Endodermal cell (in vitro differentiated cells): ENCODE measurements around the gene FOXM1. TPM values are rescaled to one million over a fixed set of nuclear protein-coding genes. Genes with fewer than 3 reads are reported as not detected.

Source experiments
- DNase-seq: peaks from one replicate; pipeline ENCODE4 v3.0.0-alpha.2; 2017
- H3K27ac ChIP-seq: 2 replicates; pipeline ENCODE4 v1.5.1; 2013; ENCODE audit warnings: mild to moderate bottlenecking, low read depth, low read length, moderate library complexity
- H3K27me3 ChIP-seq: 2 replicates; pipeline ENCODE4 v1.6.1; 2013; ENCODE audit warnings: mild to moderate bottlenecking, low read length, moderate library complexity; ENCODE audit not compliant: insufficient read depth, control insufficient read depth, poor library complexity, severe bottlenecking
- H3K36me3 ChIP-seq: 2 replicates; pipeline ENCODE4 v1.7.0; 2013; ENCODE audit warnings: mild to moderate bottlenecking, low read length, moderate library complexity; ENCODE audit not compliant: control insufficient read depth, insufficient read depth
- H3K4me1 ChIP-seq: one replicate; pipeline ENCODE4 v1.7.0; 2013; ENCODE audit warnings: low read length; ENCODE audit not compliant: control insufficient read depth, insufficient read depth
- H3K4me3 ChIP-seq: 2 replicates; pipeline ENCODE4 v1.5.1; 2013; ENCODE audit warnings: mild to moderate bottlenecking, low read length, moderate library complexity
- H3K9ac ChIP-seq: 2 replicates; pipeline ENCODE4 v1.6.1; 2013; ENCODE audit warnings: mild to moderate bottlenecking, low read length, moderate library complexity; ENCODE audit not compliant: poor library complexity, severe bottlenecking; ENCODE audit errors: extremely low read depth
- H3K9me3 ChIP-seq: 2 replicates; pipeline ENCODE4 v1.6.1; 2013; ENCODE audit warnings: mild to moderate bottlenecking, low read length, moderate library complexity; ENCODE audit not compliant: control insufficient read depth
- H3K27ac Mint-ChIP-seq: 2 replicates; pipeline ENCODE4 v1.8.0; 2020; ENCODE audit warnings: mixed read lengths
- H3K27me3 Mint-ChIP-seq: 2 replicates; pipeline ENCODE4 v1.8.0; 2021; ENCODE audit warnings: mild to moderate bottlenecking, mixed read lengths; ENCODE audit not compliant: insufficient read depth
- H3K36me3 Mint-ChIP-seq: 2 replicates; pipeline ENCODE4 v1.8.0; 2020; ENCODE audit warnings: low read depth, mixed read lengths
- H3K4me1 Mint-ChIP-seq: 2 replicates; pipeline ENCODE4 v1.8.0; 2020; ENCODE audit warnings: mixed read lengths
- H3K4me3 Mint-ChIP-seq: 2 replicates; pipeline ENCODE4 v1.8.0; 2020; ENCODE audit warnings: mild to moderate bottlenecking, moderate library complexity, mixed read lengths
- H3K9me3 Mint-ChIP-seq: 2 replicates; pipeline ENCODE4 v1.8.0; 2020; ENCODE audit warnings: mild to moderate bottlenecking, mixed read lengths
- WGBS, 2 experiments: methylation state at CpG; one replicate each; pipeline versions ENCODE4 v1.1.5 to v1.1.7; 2013; ENCODE audit warnings: missing lambda C conversion rate in 2 of 2, mixed read lengths in 1 of 2; ENCODE audit not compliant: insufficient coverage in 1 of 2, insufficient read length in 1 of 2; 5-methylcytosine and 5-hydroxymethylcytosine counted together
- total RNA-seq, 2 donors: library from RNA; stranded (reverse); fragmentation: NEBNext Ultra II Directional in 1 of 2; extraction: Animal tissue kit (Norgen Biotek cat#: 25700) in 1 of 2; gene quantifications; 2 replicates in 1 of 2; 3 replicates in 1 of 2; pipeline ENCODE4 v1.2.1, GENCODE V29; 2021
- TF ChIP-seq, protein P1 (sequence below): fragments of 200-600 bp; sonication (generic); conservative IDR thresholded peaks from 2 replicates; pipeline ENCODE4 v1.5.0; 2021; ENCODE audit warnings: antibody characterized with exemption, mild to moderate bottlenecking

Gene FOXM1
- total RNA-seq, 2 donors from 2014 or later, result 93.9 to 147 TPM

- Histone ChIP-seq H3K4me3 (peak overlapping the region; percentile 16), H3K9ac (no peak overlapping the region), H3K27me3 (no peaks in the 10 kb centered on the region), H3K9me3 (no peaks in the 10 kb centered on the region), H3K27ac (no peak overlapping the region), H3K36me3 (peaks cover 62% of the 10 kb centered on the region), H3K4me1 (peaks cover 9% of the 10 kb centered on the region)
- DNase-seq, result no peak
- TF ChIP-seq, protein P1, sequence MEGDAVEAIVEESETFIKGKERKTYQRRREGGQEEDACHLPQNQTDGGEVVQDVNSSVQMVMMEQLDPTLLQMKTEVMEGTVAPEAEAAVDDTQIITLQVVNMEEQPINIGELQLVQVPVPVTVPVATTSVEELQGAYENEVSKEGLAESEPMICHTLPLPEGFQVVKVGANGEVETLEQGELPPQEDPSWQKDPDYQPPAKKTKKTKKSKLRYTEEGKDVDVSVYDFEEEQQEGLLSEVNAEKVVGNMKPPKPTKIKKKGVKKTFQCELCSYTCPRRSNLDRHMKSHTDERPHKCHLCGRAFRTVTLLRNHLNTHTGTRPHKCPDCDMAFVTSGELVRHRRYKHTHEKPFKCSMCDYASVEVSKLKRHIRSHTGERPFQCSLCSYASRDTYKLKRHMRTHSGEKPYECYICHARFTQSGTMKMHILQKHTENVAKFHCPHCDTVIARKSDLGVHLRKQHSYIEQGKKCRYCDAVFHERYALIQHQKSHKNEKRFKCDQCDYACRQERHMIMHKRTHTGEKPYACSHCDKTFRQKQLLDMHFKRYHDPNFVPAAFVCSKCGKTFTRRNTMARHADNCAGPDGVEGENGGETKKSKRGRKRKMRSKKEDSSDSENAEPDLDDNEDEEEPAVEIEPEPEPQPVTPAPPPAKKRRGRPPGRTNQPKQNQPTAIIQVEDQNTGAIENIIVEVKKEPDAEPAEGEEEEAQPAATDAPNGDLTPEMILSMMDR, result no peak
- peaks cover 71% of the 10 kb centered on the region for H3K36me3 Mint-ChIP-seq
- H3K9me3 Mint-ChIP-seq, result no peaks in the 10 kb centered on the region
- H3K4me1 Mint-ChIP-seq, result peaks cover 33% of the 10 kb centered on the region
- no peak overlapping the region for H3K4me3 Mint-ChIP-seq
- no peaks in the 10 kb centered on the region for H3K27me3 Mint-ChIP-seq
- H3K27ac Mint-ChIP-seq, result peak overlapping the region; percentile 69
- WGBS, 2 experiments, result 82 to 100% methylated on average over 1 to 3 of the region's 3 CpGs
These were observed 50.9 kb downstream of the FOXM1 start for GRCh38 chr12:2826036-2826435.

DNA sequence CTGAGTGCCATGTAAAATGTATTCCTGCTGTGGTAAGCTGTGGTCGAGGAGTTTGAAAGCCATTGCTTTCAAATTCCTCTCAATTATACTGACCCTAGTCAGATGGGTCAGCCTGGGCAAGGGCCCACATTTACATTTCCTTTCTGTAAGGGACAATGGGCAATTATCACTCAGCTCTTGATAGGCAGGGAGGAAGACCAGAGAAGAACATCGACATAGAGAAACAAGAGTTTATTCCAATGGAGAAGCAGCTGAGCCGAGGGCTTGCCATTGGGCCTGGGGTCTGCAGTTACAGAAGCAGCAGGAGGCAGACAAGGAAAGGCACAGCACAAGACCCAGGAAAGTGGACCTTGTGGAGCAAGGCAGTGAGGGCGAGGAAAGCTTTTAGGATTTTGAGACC lies 51.8 kb downstream of the FOXM1 start:
- Histone ChIP-seq H3K27me3 (no peaks in the 10 kb centered on the region), H3K9ac (no peak overlapping the region), H3K36me3 (peaks cover 66% of the 10 kb centered on the region), H3K9me3 (no peaks in the 10 kb centered on the region), H3K4me3 (peak overlapping the region; percentile 29), H3K4me1 (peaks cover 9% of the 10 kb centered on the region), H3K27ac (peak overlapping the region; percentile 54)
- peak; percentile 79 for DNase-seq
- WGBS, 2 experiments, result 38 to 47% methylated on average over 4 of the region's 4 CpGs
- Mint-ChIP-seq H3K36me3 (peaks cover 70% of the 10 kb centered on the region), H3K27me3 (no peaks in the 10 kb centered on the region), H3K4me3 (peak overlapping the region; percentile 0), H3K9me3 (no peaks in the 10 kb centered on the region), H3K4me1 (peaks cover 39% of the 10 kb centered on the region), H3K27ac (peak overlapping the region; percentile 69)
- TF ChIP-seq, protein P1, result no peak

- Histone ChIP-seq H3K36me3 (peaks cover 66% of the 10 kb centered on the region), H3K4me3 (peak overlapping the region; percentile 29), H3K27me3 (no peaks in the 10 kb centered on the region), H3K9ac (no peak overlapping the region), H3K4me1 (peaks cover 9% of the 10 kb centered on the region), H3K27ac (peak overlapping the region; percentile 42), H3K9me3 (no peaks in the 10 kb centered on the region)
- H3K27ac Mint-ChIP-seq, result peak overlapping the region; percentile 69
- TF ChIP-seq, protein P1, result no peak
- 83 to 87% methylated on average over 6 of the region's 6 CpGs for WGBS, 2 experiments
- H3K4me1 Mint-ChIP-seq, result peaks cover 45% of the 10 kb centered on the region
- no peak overlapping the region for H3K4me3 Mint-ChIP-seq
- no peaks in the 10 kb centered on the region for H3K27me3 Mint-ChIP-seq
- no peaks in the 10 kb centered on the region for H3K9me3 Mint-ChIP-seq
- no peak for DNase-seq
- peaks cover 73% of the 10 kb centered on the region for H3K36me3 Mint-ChIP-seq
These were observed 52.4 kb downstream of the FOXM1 start for GRCh38 chr12:2824541-2824940.
